GM19397 (cell line): Measurements from ENCODE around the gene SLC28A2.

Source experiments
- ATAC-seq: cut with Tn5 transposase; IDR thresholded peaks from one replicate; pipeline ENCODE4 v1.9.1; 2021; ENCODE audit warnings: mild to moderate bottlenecking, moderate library complexity; ENCODE audit not compliant: unreplicated experiment

Gene SLC28A2

GRCh38 chr15:45320581-45321205 is 68.7 kb downstream of the SLC28A2 start:
- ATAC-seq: no peak

DNA sequence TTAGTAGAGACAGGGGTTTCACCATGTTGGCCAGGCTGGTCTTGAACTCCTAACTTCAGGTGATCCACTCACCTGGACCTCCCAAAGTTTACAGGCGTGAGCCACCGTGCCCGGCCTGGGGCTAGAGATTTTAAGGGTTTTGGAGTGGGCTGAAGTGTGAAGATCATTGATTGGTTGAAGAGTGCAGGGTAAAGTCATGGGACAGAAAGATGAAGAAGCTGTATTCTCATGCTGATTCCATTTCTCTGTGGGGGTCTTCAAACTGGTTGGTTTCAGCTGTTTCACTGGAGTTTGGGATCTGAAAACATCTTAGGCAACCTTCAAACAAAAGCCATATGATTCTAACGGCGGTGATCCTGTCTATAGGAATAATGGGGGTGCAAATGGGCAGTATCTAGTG is 74.2 kb downstream of the SLC28A2 start:
- no peak for ATAC-seq

GRCh38 chr15:45326741-45327140 is 74.7 kb downstream of the SLC28A2 start:
- no peak for ATAC-seq
